H9 (cell line): ENCODE measurements around the gene UCKL1. TPM values are rescaled to one million over a fixed set of nuclear protein-coding genes. Genes with fewer than 3 reads are reported as not detected.

Source experiments
- DNase-seq: peaks from one replicate; pipeline ENCODE4 v3.0.0-alpha.2; 2017
- H2AFZ ChIP-seq: one replicate; pipeline ENCODE4 v1.6.1; 2013; ENCODE audit warnings: mild to moderate bottlenecking, low read length, control low read depth, moderate library complexity
- H2AK5ac ChIP-seq: 2 replicates; pipeline ENCODE4 v1.6.1; 2013; ENCODE audit warnings: low read length, control low read depth, mixed read lengths; ENCODE audit not compliant: insufficient read length
- H2BK120ac ChIP-seq: one replicate; pipeline ENCODE4 v1.6.1; 2013; ENCODE audit warnings: low read depth, mild to moderate bottlenecking, low read length, control low read depth, inconsistent platforms; ENCODE audit not compliant: poor library complexity, severe bottlenecking
- H2BK12ac ChIP-seq: 2 replicates; pipeline ENCODE4 v1.6.1; 2013; ENCODE audit warnings: low read length, control low read depth, mixed read lengths, low read depth; ENCODE audit not compliant: insufficient read length
- H2BK15ac ChIP-seq: 2 replicates; pipeline ENCODE4 v1.6.1; 2013; ENCODE audit warnings: low read depth, low read length, control low read depth
- H2BK20ac ChIP-seq: one replicate; pipeline ENCODE4 v1.6.1; 2013; ENCODE audit warnings: low read depth, mild to moderate bottlenecking, low read length, control low read depth, inconsistent platforms; ENCODE audit not compliant: poor library complexity, severe bottlenecking
- H2BK5ac ChIP-seq: 2 replicates; pipeline ENCODE4 v1.6.1; 2013; ENCODE audit warnings: low read length, control low read depth, mixed read lengths; ENCODE audit not compliant: insufficient read length
- H3K14ac ChIP-seq: 2 replicates; pipeline ENCODE4 v1.6.1; 2013; ENCODE audit warnings: low read length, control low read depth; ENCODE audit not compliant: insufficient read depth
- H3K18ac ChIP-seq: 2 replicates; pipeline ENCODE4 v1.6.1; 2013; ENCODE audit warnings: low read depth, mild to moderate bottlenecking, mixed read lengths, low read length, control low read depth; ENCODE audit not compliant: insufficient read length
- H3K23ac ChIP-seq: 2 replicates; pipeline ENCODE4 v1.6.1; 2013; ENCODE audit warnings: low read length, control low read depth, mixed read lengths, low read depth; ENCODE audit not compliant: insufficient read length
- H3K23me2 ChIP-seq: 2 replicates; pipeline ENCODE4 v1.6.1; 2013; ENCODE audit warnings: low read depth, mild to moderate bottlenecking, mixed read lengths, low read length, control low read depth; ENCODE audit not compliant: insufficient read length, poor library complexity, severe bottlenecking
- H3K27ac ChIP-seq: 2 replicates; pipeline ENCODE4 v1.5.1; 2013; ENCODE audit warnings: low read length, control low read depth, mixed read lengths, low read depth; ENCODE audit not compliant: insufficient read length
- H3K27me3 ChIP-seq: 2 replicates; pipeline ENCODE4 v1.6.1; 2013; ENCODE audit warnings: low read length, control low read depth, inconsistent platforms; ENCODE audit not compliant: insufficient read depth
- H3K4ac ChIP-seq: 2 replicates; pipeline ENCODE4 v1.6.1; 2013; ENCODE audit warnings: low read depth, mild to moderate bottlenecking, control low read depth, inconsistent platforms, low read length, moderate library complexity
- H3K4me1 ChIP-seq: 2 replicates; pipeline ENCODE4 v1.6.1; 2013; ENCODE audit warnings: low read length, control low read depth, inconsistent platforms; ENCODE audit not compliant: insufficient read depth
- H3K4me2 ChIP-seq: 2 replicates; pipeline ENCODE4 v1.6.1; 2013; ENCODE audit warnings: low read length, control low read depth, mixed read lengths; ENCODE audit not compliant: insufficient read length, insufficient read depth
- H3K56ac ChIP-seq: 2 replicates; pipeline ENCODE4 v1.6.1; 2013; ENCODE audit warnings: low read depth, mild to moderate bottlenecking, mixed read lengths, low read length, control low read depth; ENCODE audit not compliant: insufficient read length
- H3K79me1 ChIP-seq: 2 replicates; pipeline ENCODE4 v1.6.1; 2013; ENCODE audit warnings: low read depth, mild to moderate bottlenecking, moderate library complexity, low read length, control low read depth, inconsistent platforms; ENCODE audit not compliant: insufficient read depth, poor library complexity, severe bottlenecking
- H3K79me2 ChIP-seq: 2 replicates; pipeline ENCODE4 v1.6.1; 2013; ENCODE audit warnings: low read length, control low read depth, inconsistent platforms; ENCODE audit not compliant: insufficient read depth
- H3K9ac ChIP-seq: 2 replicates; pipeline ENCODE4 v1.6.1; 2013; ENCODE audit warnings: low read length, control low read depth, mixed read lengths; ENCODE audit not compliant: insufficient read length; ENCODE audit errors: extremely low read depth
- H3K9me3 ChIP-seq: one replicate; pipeline ENCODE4 v1.6.1; 2013; ENCODE audit warnings: low read depth, low read length, inconsistent platforms; ENCODE audit not compliant: control insufficient read depth
- H3T11ph ChIP-seq: one replicate; pipeline ENCODE4 v1.6.1; 2013; ENCODE audit warnings: mild to moderate bottlenecking, low read length, control low read depth, inconsistent platforms
- H4K20me1 ChIP-seq: one replicate; pipeline ENCODE4 v1.6.1; 2013; ENCODE audit not compliant: control insufficient read depth, insufficient read length, insufficient read depth
- H4K5ac ChIP-seq: 2 replicates; pipeline ENCODE4 v1.6.1; 2013; ENCODE audit warnings: low read depth, mild to moderate bottlenecking, mixed read lengths, low read length, control low read depth; ENCODE audit not compliant: insufficient read length
- H4K8ac ChIP-seq: replicated peaks from 2 replicates; pipeline ENCODE4 v1.6.1; 2013; ENCODE audit warnings: low read length, control low read depth, mixed read lengths, low read depth; ENCODE audit not compliant: insufficient read length
- H4K91ac ChIP-seq: 2 replicates; pipeline ENCODE4 v1.6.1; 2013; ENCODE audit warnings: low read depth, mild to moderate bottlenecking, moderate library complexity, mixed read lengths, low read length, control low read depth; ENCODE audit not compliant: insufficient read length
- H3K27ac Mint-ChIP-seq, 3 experiments: 2 replicates in 2 of 3; 3 replicates in 1 of 3; pipeline ENCODE4 v1.8.0; 2020 to 2021; ENCODE audit warnings: mixed read lengths in 3 of 3, mild to moderate bottlenecking in 1 of 3, moderate library complexity in 1 of 3
- H3K27me3 Mint-ChIP-seq: 2 replicates; pipeline ENCODE4 v1.8.0; 2021; ENCODE audit warnings: low read depth, mild to moderate bottlenecking, moderate library complexity, mixed read lengths
- H3K36me3 Mint-ChIP-seq, 3 experiments: 2 replicates in 2 of 3; 3 replicates in 1 of 3; pipeline ENCODE4 v1.8.0; 2020 to 2021; ENCODE audit warnings: low read depth in 3 of 3, mixed read lengths in 3 of 3; ENCODE audit not compliant: insufficient read depth in 1 of 3
- H3K4me1 Mint-ChIP-seq, 2 experiments: 2 replicates each; pipeline ENCODE4 v1.8.0; 2020; ENCODE audit warnings: mixed read lengths in 2 of 2
- H3K4me3 Mint-ChIP-seq, 2 experiments: 2 replicates in 1 of 2; 3 replicates in 1 of 2; pipeline ENCODE4 v1.8.0; 2020 to 2021; ENCODE audit warnings: mild to moderate bottlenecking in 2 of 2, mixed read lengths in 2 of 2, moderate library complexity in 1 of 2
- H3K9me3 Mint-ChIP-seq, 2 experiments: 2 replicates in 1 of 2; 3 replicates in 1 of 2; pipeline ENCODE4 v1.8.0; 2020; ENCODE audit warnings: mild to moderate bottlenecking in 2 of 2, mixed read lengths in 2 of 2, moderate library complexity in 1 of 2
- WGBS: extraction: QIAGEN DNeasy Blood & Tissue Kit; methylation state at CpG from one replicate; pipeline ENCODE4 v1.1.7; 2013; ENCODE audit warnings: missing lambda C conversion rate, low lambda C conversion rate, mixed read lengths; ENCODE audit not compliant: insufficient read length; ENCODE audit errors: extremely low coverage; 5-methylcytosine and 5-hydroxymethylcytosine counted together
- total RNA-seq: library from RNA; stranded (reverse); gene quantifications from 2 replicates; pipeline ENCODE4 v1.2.1, GENCODE V29; 2021
- TF ChIP-seq, protein P1 (sequence below): fragments of 200-600 bp; sonication (generic); conservative IDR thresholded peaks from 3 replicates; pipeline ENCODE4 v1.8.0; 2021; ENCODE audit warnings: antibody characterized with exemption, mild to moderate bottlenecking

UCKL1 gene
- total RNA-seq, 1 experiment from 2014 or later = 40.9 TPM

DNA sequence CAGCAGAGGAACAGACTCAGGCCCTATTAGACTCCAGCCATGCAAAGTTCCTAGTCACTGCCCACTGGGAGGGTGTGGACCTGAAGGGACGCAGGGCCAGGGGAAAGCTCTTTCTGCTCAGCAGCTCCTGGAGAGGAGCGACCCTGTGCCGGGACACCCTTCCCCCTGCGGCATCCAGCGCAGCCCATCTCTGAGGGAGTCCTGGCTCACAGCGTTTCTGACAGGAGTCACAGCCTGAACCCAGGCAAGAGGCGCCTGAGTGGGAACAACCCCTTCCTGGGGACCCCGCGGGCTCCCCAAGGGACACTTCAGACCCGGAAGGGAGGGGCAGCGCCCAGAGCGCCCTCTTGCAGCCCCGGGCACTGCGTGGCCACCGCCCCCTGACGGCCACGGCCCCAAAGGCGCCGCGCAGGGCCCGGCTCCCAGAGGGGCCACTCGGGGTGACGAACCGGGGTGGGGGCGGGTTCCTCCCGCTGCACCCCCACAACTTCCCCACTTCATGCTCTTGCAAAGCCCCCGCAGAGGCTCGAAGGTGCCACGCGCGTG lies 862 bp downstream of the UCKL1 start:
- H3K4me1 ChIP-seq = no peaks in the 10 kb centered on the region; the same call in 1 of the 2 replicates
- H3K23ac ChIP-seq = no peak overlapping the region
- TF ChIP-seq, protein P1, sequence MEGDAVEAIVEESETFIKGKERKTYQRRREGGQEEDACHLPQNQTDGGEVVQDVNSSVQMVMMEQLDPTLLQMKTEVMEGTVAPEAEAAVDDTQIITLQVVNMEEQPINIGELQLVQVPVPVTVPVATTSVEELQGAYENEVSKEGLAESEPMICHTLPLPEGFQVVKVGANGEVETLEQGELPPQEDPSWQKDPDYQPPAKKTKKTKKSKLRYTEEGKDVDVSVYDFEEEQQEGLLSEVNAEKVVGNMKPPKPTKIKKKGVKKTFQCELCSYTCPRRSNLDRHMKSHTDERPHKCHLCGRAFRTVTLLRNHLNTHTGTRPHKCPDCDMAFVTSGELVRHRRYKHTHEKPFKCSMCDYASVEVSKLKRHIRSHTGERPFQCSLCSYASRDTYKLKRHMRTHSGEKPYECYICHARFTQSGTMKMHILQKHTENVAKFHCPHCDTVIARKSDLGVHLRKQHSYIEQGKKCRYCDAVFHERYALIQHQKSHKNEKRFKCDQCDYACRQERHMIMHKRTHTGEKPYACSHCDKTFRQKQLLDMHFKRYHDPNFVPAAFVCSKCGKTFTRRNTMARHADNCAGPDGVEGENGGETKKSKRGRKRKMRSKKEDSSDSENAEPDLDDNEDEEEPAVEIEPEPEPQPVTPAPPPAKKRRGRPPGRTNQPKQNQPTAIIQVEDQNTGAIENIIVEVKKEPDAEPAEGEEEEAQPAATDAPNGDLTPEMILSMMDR = peak; percentile 35
- H2AK5ac ChIP-seq = no peak overlapping the region
- H3K9ac ChIP-seq = peak overlapping the region; percentile 92
- H3K4me3 Mint-ChIP-seq = peak overlapping the region; percentile 79 to 86
- no peaks in the 10 kb centered on the region for H4K20me1 ChIP-seq
- no peak overlapping the region for H4K8ac ChIP-seq
- no peak overlapping the region for H4K91ac ChIP-seq
- no peak for DNase-seq
- peaks cover 33 to 35% of the 10 kb centered on the region in 2 experiments for H3K4me1 Mint-ChIP-seq
- H3K9me3 ChIP-seq = no peaks in the 10 kb centered on the region
- peak overlapping the region; percentile 61 for H3K4me2 ChIP-seq
- H2BK120ac ChIP-seq = no peak overlapping the region
- H3K27me3 Mint-ChIP-seq = no peaks in the 10 kb centered on the region
- H3K27ac Mint-ChIP-seq = no peak overlapping the region; a peak in 1 of 7 replicates
- no peak overlapping the region for H2BK15ac ChIP-seq
- no peak overlapping the region for H2AFZ ChIP-seq
- H2BK12ac ChIP-seq = no peak overlapping the region
- no peaks in the 10 kb centered on the region for H3K27me3 ChIP-seq
- peaks cover 0 to 25% (median 16%) of the 10 kb centered on the region in 3 experiments; a peak in 4 of 7 replicates for H3K36me3 Mint-ChIP-seq
- H3K56ac ChIP-seq = no peak overlapping the region
- H3K23me2 ChIP-seq = peaks cover 14% of the 10 kb centered on the region
- H3K79me1 ChIP-seq = peaks cover 2% of the 10 kb centered on the region
- no peak overlapping the region for H3T11ph ChIP-seq
- H3K18ac ChIP-seq = no peak overlapping the region
- peaks cover 15% of the 10 kb centered on the region; the same call in 1 of the 2 replicates for H3K79me2 ChIP-seq
- H3K9me3 Mint-ChIP-seq = no peaks in the 10 kb centered on the region
- no peak overlapping the region for H4K5ac ChIP-seq
- H3K27ac ChIP-seq = no peak overlapping the region
- WGBS = no CpG with 5 or more reads among the region's 31 CpGs
- H3K4ac ChIP-seq = no peak overlapping the region
- H2BK5ac ChIP-seq = no peak overlapping the region
- H2BK20ac ChIP-seq = no peak overlapping the region
- no peak overlapping the region for H3K14ac ChIP-seq
